Left ventricle myocardium inferior (tissue), 1 donor: ENCODE measurements around the gene RGS7. TPM values are rescaled to one million over a fixed set of nuclear protein-coding genes. Genes with fewer than 3 reads are reported as not detected.

Experiments used
- DNase-seq: peaks from one replicate; pipeline ENCODE4 v3.0.0-alpha.2; 2020
- H3K27ac ChIP-seq: fragments of 200-600 bp; replicated peaks from 2 replicates; pipeline ENCODE4 v1.8.0; 2021
- H3K27me3 ChIP-seq: fragments of 200-600 bp; 2 replicates; pipeline ENCODE4 v1.8.0; 2021; ENCODE audit warnings: low read depth
- H3K36me3 ChIP-seq: fragments of 200-600 bp; 2 replicates; pipeline ENCODE4 v1.8.0; 2021
- H3K4me1 ChIP-seq: fragments of 200-600 bp; 2 replicates; pipeline ENCODE4 v1.8.0; 2021
- H3K4me3 ChIP-seq: fragments of 200-600 bp; 2 replicates; pipeline ENCODE4 v1.8.0; 2021; ENCODE audit warnings: mild to moderate bottlenecking, moderate library complexity
- H3K9me3 ChIP-seq: fragments of 200-600 bp; replicated peaks from 2 replicates; pipeline ENCODE4 v1.8.0; 2021
- intact Hi-C: fragments of 100-400 bp; cut with micrococcal nuclease; formaldehyde crosslinking; loops from one replicate; pipeline ENCODE4 v1.11.0; 2022
- long read RNA-seq: library from polyadenylated mRNA; unstranded; transcript quantifications from one replicate; pipeline ENCODE4 v2.0.0, GENCODE V29; 2021
- total RNA-seq: library from RNA; stranded (reverse); fragmentation: NEBNext Ultra II Directional; extraction: Animal tissue kit (Norgen Biotek cat#: 25700); gene quantifications from one replicate; pipeline ENCODE4 v1.2.1, GENCODE V29; 2021
- TF ChIP-seq, protein P1 (sequence below): fragments of 200-600 bp; IDR thresholded peaks from 2 replicates; pipeline ENCODE4 v1.8.0; 2021; ENCODE audit warnings: antibody characterized with exemption, mild to moderate bottlenecking, borderline replicate concordance
- donor health status: DM: no; HTN: yes; CAD: no; lungs with severe emphysema.

The RGS7 gene
- total RNA-seq: not detected
- long read RNA-seq: 0 reads

DNA sequence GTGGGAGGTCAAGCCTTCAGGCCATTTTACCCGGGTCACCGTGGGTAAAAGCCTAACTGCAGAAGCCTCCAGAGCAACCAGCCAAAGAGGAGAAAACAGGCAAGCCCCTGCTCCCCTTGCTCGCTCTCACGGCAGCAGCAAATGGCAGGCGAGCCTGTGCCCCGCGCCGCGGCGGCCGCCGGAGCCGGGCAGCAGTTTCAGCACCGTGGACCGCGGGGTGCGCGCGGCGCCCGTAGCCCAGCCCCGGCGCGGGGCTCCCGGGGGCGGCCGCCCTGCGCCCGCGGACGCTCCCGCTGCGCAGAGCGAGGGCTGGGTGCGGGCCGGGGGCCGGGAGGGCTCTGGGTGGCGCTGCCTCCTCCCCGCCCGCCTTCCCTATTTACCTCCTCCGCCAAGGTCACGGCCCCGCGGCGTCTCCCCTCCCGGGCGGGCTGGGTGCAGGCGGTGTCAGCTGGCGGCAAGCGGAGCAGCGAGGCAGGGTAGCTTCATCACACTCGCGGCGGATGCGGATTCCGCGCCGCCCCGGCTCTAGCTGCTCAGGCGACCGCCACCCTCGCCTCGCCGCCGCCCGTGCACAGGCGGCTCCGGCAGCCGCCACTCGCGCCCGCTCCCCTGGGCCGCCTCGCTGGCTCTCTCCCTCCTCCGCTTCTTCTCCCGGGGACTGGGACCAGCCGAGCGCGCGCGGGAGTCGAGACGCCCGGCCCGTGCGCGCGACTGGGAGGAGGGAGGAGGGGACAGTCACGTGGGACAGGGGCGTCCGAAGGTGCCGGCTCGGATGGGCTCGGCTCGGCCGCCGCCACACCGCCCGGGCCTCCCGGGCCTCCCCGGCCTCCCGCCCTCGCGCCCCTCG lies at the start of gene RGS7:
Gene RGS7 (minus strand): TSS at position 687 of the 847 bp plus-strand sequence.
- peak within 1 kb of the TSS; percentile 65 for H3K4me3 ChIP-seq
- H3K9me3 ChIP-seq: no peaks in the 10 kb centered on the region
- peaks cover 9% of the 10 kb centered on the region for H3K4me1 ChIP-seq
- no peak within 1 kb of the TSS for H3K27ac ChIP-seq
- H3K36me3 ChIP-seq: no peaks in the 10 kb centered on the region
- TF ChIP-seq, protein P1, sequence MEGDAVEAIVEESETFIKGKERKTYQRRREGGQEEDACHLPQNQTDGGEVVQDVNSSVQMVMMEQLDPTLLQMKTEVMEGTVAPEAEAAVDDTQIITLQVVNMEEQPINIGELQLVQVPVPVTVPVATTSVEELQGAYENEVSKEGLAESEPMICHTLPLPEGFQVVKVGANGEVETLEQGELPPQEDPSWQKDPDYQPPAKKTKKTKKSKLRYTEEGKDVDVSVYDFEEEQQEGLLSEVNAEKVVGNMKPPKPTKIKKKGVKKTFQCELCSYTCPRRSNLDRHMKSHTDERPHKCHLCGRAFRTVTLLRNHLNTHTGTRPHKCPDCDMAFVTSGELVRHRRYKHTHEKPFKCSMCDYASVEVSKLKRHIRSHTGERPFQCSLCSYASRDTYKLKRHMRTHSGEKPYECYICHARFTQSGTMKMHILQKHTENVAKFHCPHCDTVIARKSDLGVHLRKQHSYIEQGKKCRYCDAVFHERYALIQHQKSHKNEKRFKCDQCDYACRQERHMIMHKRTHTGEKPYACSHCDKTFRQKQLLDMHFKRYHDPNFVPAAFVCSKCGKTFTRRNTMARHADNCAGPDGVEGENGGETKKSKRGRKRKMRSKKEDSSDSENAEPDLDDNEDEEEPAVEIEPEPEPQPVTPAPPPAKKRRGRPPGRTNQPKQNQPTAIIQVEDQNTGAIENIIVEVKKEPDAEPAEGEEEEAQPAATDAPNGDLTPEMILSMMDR: no peak
- DNase-seq: peak; percentile 14
- peaks cover 96% of the 10 kb centered on the region for H3K27me3 ChIP-seq
- intact Hi-C loops: no loop called here

GRCh38 chr1:241406421-241406820 lies 49.4 kb upstream of the RGS7 start:
- Histone ChIP-seq H3K36me3 (no peaks in the 10 kb centered on the region), H3K4me1 (no peaks in the 10 kb centered on the region), H3K9me3 (no peaks in the 10 kb centered on the region), H3K27me3 (no peaks in the 10 kb centered on the region), H3K4me3 (no peak overlapping the region), H3K27ac (no peak overlapping the region)
- intact Hi-C loops: no loop called here
- no peak for DNase-seq
- TF ChIP-seq, protein P1: no peak

DNA sequence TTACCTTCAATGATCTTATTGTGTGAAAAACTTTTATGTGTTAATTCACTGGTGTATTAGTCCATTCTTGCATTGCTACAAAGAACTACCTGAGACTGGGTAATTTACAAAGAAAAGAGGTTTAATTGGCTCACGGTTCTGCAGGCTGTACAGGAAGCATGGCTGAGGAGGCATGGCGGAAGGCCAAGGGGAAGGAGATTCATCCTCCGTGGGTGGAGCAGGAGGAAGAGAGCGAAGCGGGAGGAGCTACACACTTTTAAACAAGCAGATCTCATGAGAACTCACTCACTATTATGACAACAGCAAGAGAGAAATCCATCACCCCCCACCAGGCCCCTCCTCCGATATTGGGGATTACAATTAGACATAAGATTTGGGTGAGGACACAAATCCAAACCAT lies 44.2 kb upstream of the RGS7 start:
- DNase-seq: no peak
- TF ChIP-seq, protein P1: no peak
- intact Hi-C loops: no loop called here
- Histone ChIP-seq H3K4me3 (no peak overlapping the region), H3K27me3 (peaks cover 3% of the 10 kb centered on the region), H3K9me3 (no peaks in the 10 kb centered on the region), H3K4me1 (no peaks in the 10 kb centered on the region), H3K27ac (no peak overlapping the region), H3K36me3 (no peaks in the 10 kb centered on the region)

- Histone ChIP-seq H3K36me3 (no peaks in the 10 kb centered on the region), H3K4me1 (no peaks in the 10 kb centered on the region), H3K27ac (no peak overlapping the region), H3K9me3 (no peaks in the 10 kb centered on the region), H3K27me3 (peaks cover 3% of the 10 kb centered on the region), H3K4me3 (no peak overlapping the region)
- intact Hi-C loops: no loop called here
- TF ChIP-seq, protein P1: no peak
- no peak for DNase-seq
Measured at GRCh38 chr1:241396747-241397681, 40.0 kb upstream of the RGS7 start.

- H3K9me3 ChIP-seq: no peaks in the 10 kb centered on the region
- TF ChIP-seq, protein P1: no peak
- H3K4me3 ChIP-seq: no peak overlapping the region
- H3K27ac ChIP-seq: no peak overlapping the region
- H3K27me3 ChIP-seq: no peaks in the 10 kb centered on the region
- no peaks in the 10 kb centered on the region for H3K36me3 ChIP-seq
- H3K4me1 ChIP-seq: no peaks in the 10 kb centered on the region
- intact Hi-C loops: no loop called here
- no peak for DNase-seq
Measured at GRCh38 chr1:241391926-241392710, 35.1 kb upstream of the RGS7 start.
